HG02678 (cell line): ENCODE results near the gene FAM241B.

ENCODE experiments used
- ATAC-seq: cut with Tn5 transposase; IDR thresholded peaks from one replicate; pipeline ENCODE4 v1.9.1; 2021; ENCODE audit warnings: mild to moderate bottlenecking, moderate library complexity; ENCODE audit not compliant: unreplicated experiment

FAM241B gene

DNA sequence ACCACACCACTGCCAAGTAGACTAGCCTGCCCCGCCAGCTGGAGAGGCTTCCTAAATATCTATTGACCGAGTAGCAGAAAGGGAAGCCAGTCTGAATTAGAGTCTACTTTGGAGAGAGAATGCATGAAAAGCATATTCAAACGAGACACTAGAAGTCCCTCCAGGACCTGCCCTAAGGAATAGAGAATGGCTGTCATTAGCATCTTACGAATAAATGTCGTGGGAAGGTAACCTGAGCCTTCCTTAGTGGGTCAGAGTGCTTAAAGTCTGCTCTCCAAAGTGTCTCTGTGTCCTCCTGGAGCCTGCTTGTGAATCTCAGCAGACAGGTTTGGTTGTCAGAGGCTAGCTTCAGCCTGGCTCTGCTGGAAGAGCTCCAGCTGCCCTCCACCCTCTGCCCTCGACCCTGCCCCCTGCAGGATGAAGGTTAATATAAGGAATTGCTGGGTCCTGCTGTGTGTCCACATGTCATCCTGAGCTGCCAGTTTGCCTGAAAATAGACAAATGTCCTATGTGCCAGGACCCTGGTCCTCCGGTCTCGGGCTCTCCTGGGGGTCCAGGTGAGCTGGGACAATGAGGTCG, 33.4 kb downstream of the FAM241B start:
- ATAC-seq: no peak

- ATAC-seq: no peak
These were observed 35.6 kb downstream of the FAM241B start for GRCh38 chr10:69665474-69666320.

GRCh38 chr10:69666756-69667155, 36.7 kb downstream of the FAM241B start:
- no peak for ATAC-seq

DNA sequence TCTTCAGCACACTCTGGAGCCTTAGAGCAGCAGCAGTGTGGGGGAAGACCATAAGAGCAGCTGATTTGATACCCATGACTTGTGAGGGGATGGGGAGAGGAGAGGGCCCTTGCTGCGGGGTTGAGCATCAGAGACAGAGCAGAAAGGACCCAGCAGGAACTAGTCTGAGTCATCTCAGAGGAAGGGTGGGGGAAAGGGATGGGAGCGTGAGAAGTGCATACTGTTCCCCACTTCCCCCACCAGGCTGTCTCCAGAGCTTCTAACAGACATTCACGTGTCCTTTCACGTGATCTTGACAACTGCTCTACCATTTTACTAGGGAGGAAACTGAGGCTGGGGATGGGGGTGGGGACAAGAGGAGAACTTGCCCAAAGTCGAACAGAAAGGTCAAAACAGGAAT, 38.7 kb downstream of the FAM241B start:
- no peak for ATAC-seq

DNA sequence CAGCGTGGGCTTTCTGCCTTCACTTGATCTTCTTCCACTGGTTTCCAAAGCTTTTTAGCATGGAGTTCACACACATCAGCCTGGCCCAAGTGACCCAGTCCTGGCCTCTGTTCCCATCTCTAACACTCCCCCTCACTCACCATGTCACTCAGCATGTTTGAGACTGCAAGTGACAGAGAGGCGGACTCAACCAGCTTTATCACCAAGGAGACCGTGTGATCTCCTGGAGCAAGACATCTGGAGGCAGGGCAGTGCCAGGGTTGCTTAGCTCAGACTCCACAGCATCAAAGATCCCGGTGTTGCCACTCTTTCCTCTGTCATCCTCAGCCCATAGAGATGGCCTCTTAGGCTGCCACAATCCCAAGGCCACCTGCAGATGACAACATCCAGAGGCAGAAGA, 39.4 kb downstream of the FAM241B start:
- no peak for ATAC-seq

GRCh38 chr10:69673521-69673920, 43.5 kb downstream of the FAM241B start:
- no peak for ATAC-seq

DNA sequence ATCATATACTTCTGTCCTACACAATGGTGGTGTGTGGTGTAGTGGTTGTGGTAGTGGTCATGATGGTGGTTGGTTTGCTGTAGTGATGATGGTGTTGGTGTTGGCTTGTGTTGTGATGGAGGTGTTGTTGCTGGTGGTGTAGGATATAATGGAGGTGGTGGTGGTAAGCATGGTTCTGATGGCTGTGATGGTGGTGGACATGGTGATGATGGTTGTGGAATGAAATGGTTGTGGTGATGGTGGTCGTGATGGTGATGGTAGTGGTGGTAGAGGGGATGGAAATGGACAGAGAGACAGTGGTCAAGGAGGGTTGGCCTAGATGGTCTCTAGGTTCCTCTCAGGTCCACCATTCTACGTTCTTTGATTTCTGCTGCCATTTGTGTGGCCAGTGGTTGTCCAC, 44.7 kb downstream of the FAM241B start:
- no peak for ATAC-seq

- no peak for ATAC-seq
These were observed 46.3 kb downstream of the FAM241B start for GRCh38 chr10:69676301-69676700.

DNA sequence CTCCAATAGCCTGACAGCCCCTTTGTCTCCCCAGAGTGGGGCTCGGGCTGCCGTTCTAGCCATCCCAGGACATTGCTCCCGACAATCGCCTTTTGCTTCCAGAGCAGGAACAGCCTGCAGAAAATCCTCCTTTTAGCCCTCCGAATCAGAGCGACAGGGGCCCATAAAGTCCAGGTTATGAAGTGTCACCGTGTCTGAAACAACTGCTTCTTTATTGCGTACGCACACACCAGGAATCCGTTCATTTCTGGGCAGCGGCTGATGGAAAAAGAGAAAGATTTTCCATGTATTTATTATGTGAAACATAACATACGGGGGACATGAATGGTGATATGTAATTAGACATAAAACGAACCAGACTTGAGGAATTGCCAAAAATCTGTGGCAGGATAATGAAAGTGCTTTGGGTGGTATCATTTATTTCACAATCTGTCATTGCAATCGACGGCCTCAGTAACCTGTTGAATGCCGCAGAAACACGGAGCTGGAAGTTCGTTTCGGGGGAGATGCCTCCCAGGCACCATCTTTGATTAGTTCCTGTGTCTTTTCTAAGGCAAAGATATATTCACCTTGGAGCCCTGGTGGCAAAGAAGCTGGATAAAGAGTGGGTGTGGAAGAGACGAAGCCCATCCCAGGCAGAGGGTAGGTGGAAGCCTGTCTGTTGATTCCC, 48.1 kb downstream of the FAM241B start:
- ATAC-seq: no peak

GRCh38 chr10:69679736-69680135, 49.7 kb downstream of the FAM241B start:
- no peak for ATAC-seq

DNA sequence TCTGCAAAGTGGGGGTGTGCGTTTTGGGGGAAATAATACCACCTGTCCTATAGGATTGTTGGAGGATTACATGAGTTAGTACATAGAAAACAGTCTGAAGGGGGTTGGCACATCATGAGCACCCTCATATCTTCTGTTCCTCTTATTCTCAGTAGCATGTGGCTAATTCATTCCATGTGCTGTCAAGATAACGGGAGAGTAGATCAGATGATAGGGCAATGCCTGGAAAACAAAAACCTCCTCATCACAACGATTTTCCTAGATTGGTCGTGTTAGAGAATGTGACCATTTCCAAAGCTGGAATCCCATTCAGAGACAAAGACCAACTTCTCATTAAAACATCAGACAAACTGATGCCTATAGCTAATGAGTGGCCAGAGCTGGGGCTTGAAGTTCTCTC, 50.6 kb downstream of the FAM241B start:
- no peak for ATAC-seq

DNA sequence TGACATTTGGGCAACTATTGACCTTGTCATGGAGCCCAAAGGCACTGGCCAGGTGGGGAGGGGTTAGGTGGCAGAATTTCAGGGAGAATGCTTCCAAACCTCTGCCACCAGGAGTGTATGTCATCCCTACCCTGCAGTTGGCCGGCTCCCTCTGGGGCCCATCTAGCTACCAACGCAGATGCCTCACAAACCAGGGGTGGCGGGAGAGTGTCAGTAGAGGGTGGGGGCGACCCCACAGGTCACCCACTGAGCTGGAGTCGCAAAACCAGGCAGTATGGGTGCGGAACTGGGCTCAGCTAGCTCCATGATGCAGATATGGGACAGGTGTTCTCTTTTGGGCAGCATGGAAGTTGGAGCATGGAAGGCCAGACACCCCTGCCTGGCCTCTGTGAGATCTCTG, 51.4 kb downstream of the FAM241B start:
- no peak for ATAC-seq

- ATAC-seq: no peak
These were observed 53.0 kb downstream of the FAM241B start for GRCh38 chr10:69682955-69683474.
